ENCODE measurements around the gene ELL.
A peak's percentile ranks its signal among the peaks of the same experiment; 100 is the strongest.

ELL gene

GRCh38 chr19:18499055-18499775, 22.7 kb downstream of the ELL start:
- TF ChIP-seq, protein P1, sequence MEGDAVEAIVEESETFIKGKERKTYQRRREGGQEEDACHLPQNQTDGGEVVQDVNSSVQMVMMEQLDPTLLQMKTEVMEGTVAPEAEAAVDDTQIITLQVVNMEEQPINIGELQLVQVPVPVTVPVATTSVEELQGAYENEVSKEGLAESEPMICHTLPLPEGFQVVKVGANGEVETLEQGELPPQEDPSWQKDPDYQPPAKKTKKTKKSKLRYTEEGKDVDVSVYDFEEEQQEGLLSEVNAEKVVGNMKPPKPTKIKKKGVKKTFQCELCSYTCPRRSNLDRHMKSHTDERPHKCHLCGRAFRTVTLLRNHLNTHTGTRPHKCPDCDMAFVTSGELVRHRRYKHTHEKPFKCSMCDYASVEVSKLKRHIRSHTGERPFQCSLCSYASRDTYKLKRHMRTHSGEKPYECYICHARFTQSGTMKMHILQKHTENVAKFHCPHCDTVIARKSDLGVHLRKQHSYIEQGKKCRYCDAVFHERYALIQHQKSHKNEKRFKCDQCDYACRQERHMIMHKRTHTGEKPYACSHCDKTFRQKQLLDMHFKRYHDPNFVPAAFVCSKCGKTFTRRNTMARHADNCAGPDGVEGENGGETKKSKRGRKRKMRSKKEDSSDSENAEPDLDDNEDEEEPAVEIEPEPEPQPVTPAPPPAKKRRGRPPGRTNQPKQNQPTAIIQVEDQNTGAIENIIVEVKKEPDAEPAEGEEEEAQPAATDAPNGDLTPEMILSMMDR (conservative IDR thresholded peaks at IDR 0.05; ENCODE audit: low read depth) = no peak
- ChIA-PET POLR2A (ENCODE audit: low non-redundant PET) (no interaction called here), CTCF (interaction anchor here (0.5 to 1.2 kb wide), 2 partner anchors 21 to 29 kb away, joined by 3 to 5 read pairs; no protein-coding TSS in a partner anchor)
- no peak for DNase-seq (ENCODE audit: low spot score)
- H3K27ac ChIP-seq = peak overlapping the region; percentile 85

DNA sequence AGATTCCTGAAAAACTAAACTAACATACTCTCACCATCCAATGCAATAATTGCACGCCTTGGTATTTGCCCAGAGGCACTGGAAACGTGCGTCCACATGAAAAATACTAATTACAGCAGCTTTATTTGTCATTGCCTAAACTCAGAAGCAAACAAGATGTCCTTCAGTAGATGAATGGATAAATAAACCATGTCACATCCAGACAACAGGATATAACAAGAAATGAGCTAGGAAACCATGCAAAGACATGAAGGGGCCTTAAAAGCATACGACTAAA, 25.0 kb downstream of the ELL start:
- TF ChIP-seq, protein P1 (conservative IDR thresholded peaks at IDR 0.05; ENCODE audit: low read depth) = no peak
- peak; percentile 65 for DNase-seq (ENCODE audit: low spot score)
- ChIA-PET POLR2A (ENCODE audit: low non-redundant PET) (interaction anchor here (0.6 kb wide), 2 partner anchors 15 to 151 kb away, joined by 3 to 4 read pairs; no protein-coding TSS in a partner anchor), CTCF (interaction anchor here (0.6 to 1.5 kb wide), 6 partner anchors 10 to 350 kb away, joined by 3 to 6 read pairs (median 4); no protein-coding TSS in a partner anchor)
- peak overlapping the region; percentile 85 for H3K27ac ChIP-seq

DNA sequence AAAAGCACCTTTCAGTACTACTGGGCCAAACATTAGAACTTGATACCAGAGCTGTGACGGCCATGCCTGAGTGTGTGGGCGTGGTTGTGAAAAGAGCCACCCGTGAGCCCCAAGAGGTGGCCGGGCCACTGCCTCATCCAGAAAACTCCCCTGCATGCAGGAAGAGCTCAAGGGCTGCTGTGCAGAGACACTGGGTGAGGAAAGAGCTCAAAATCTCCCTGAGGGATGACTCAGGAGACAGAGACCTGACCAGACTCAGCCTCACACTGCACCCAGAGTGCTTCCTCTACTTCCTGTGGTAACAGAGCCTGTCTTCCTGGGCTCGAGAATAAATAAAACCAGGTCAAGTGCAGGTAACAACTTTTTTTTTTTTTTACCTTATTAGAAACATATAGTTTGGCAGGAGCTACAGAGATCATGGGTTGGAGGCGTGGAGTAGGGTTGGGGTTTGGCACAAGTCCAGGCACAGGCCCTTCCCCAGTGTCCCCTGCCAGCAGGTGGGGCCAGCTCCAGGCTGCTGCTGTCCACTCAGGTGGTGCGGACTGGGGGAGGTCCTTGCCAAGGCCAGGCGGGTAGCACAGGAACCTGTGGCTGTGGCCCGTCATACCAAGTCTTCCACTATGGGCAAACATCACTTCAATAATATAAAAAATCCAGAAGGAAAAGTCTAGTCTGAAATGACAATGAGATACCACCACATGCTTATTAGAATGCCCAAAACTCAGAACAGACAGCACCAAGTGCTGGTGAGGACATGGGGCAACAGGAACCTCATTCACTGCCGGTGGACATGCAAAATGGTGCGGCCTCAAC, 25.5 kb downstream of the ELL start:
- peak overlapping the region; percentile 85 for H3K27ac ChIP-seq
- POLR2A ChIA-PET (ENCODE audit: low non-redundant PET) = interaction anchor here (0.6 kb wide), 2 partner anchors 14 to 152 kb away, joined by 3 to 4 read pairs; no protein-coding TSS in a partner anchor
- TF ChIP-seq, protein P1 (conservative IDR thresholded peaks at IDR 0.05; ENCODE audit: low read depth) = no peak
- CTCF ChIA-PET = interaction anchor here (0.6 to 1.5 kb wide), 7 partner anchors 10 to 350 kb away, joined by 3 to 6 read pairs (median 4); no protein-coding TSS in a partner anchor
- DNase-seq (ENCODE audit: low spot score) = peak; percentile 88

- CTCF ChIA-PET = interaction anchor here (0.6 kb wide), 1 partner anchor 25 kb away, joined by 4 read pairs; no protein-coding TSS in a partner anchor
- POLR2A ChIA-PET (ENCODE audit: low non-redundant PET) = no interaction called here
Measured at GRCh38 chr19:18495204-18495911, 26.5 kb downstream of the ELL start.

DNA sequence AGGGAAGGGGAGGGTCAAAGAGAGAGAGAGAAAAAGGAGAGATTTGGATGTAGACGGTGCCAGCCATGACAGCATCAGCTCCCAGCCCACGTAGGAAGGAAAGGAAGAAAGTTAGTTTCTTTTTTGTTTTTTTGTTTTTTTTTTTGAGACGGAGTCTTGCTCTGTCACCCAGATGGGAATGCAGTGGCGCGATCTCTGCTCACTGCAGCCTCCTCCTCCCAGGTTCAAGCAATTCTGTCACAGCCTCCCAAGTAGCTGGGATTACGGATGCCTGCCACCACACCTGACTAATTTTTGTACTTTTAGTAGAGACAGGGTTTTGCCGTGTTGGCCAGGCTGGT, 27.6 kb downstream of the ELL start:
- no peak for DNase-seq (ENCODE audit: low spot score)
- ChIA-PET POLR2A (ENCODE audit: low non-redundant PET) (no interaction called here), CTCF (interaction anchor here (0.6 to 0.8 kb wide), 3 partner anchors 12 to 654 kb away, joined by 3 to 4 read pairs (median 3); no protein-coding TSS in a partner anchor)
- H3K27ac ChIP-seq = peak overlapping the region; percentile 85
- TF ChIP-seq, protein P1 (conservative IDR thresholded peaks at IDR 0.05; ENCODE audit: low read depth) = no peak

More at GRCh38 chr19:18495204-18495911, 26.5 kb downstream of the ELL start:
- DNase-seq (ENCODE audit: low spot score) = no peak
- TF ChIP-seq, protein P1 (conservative IDR thresholded peaks at IDR 0.05; ENCODE audit: low read depth) = no peak
- peak overlapping the region; percentile 85 for H3K27ac ChIP-seq

Data from RWPE1 (cell line).